DLD1 (cell line): ENCODE results near the gene PPP1R12A.

Source experiments
- in situ Hi-C: cut with HindIII; loops from 2 replicates; pipeline ENCODE4 v1.10.0; 2017; ENCODE audit warnings: low sequenced_read_pairs

PPP1R12A gene

GRCh38 chr12:79936670-79937069 is 1.8 kb upstream of the PPP1R12A start:
- in situ Hi-C loops = no loop called here

- in situ Hi-C loops = no loop called here
These were observed 888 bp upstream of the PPP1R12A start for GRCh38 chr12:79935624-79936345.

- in situ Hi-C loops = no loop called here
These were observed 446 bp downstream of the PPP1R12A start for GRCh38 chr12:79934281-79935020.

- in situ Hi-C loops = no loop called here
These were observed 1.2 kb downstream of the PPP1R12A start for GRCh38 chr12:79933532-79934264.

- in situ Hi-C loops = no loop called here
These were observed 1.9 kb downstream of the PPP1R12A start for GRCh38 chr12:79933043-79933442.

GRCh38 chr12:79932357-79932756 is 2.5 kb downstream of the PPP1R12A start:
- in situ Hi-C loops = no loop called here

- in situ Hi-C loops = no loop called here
These were observed 5.8 kb downstream of the PPP1R12A start for GRCh38 chr12:79929065-79929464.

- in situ Hi-C loops = no loop called here
These were observed 7.0 kb downstream of the PPP1R12A start for GRCh38 chr12:79927772-79928474.

- in situ Hi-C loops = no loop called here
These were observed 7.9 kb downstream of the PPP1R12A start for GRCh38 chr12:79926951-79927350.

GRCh38 chr12:79925492-79925891 is 9.4 kb downstream of the PPP1R12A start:
- in situ Hi-C loops = no loop called here

GRCh38 chr12:79921786-79922185 is 13.1 kb downstream of the PPP1R12A start:
- in situ Hi-C loops = no loop called here

- in situ Hi-C loops = no loop called here
These were observed 14.3 kb downstream of the PPP1R12A start for GRCh38 chr12:79920421-79921238.

- in situ Hi-C loops = no loop called here
These were observed 15.1 kb downstream of the PPP1R12A start for GRCh38 chr12:79919762-79920161.

GRCh38 chr12:79916826-79917225 is 18.1 kb downstream of the PPP1R12A start:
- in situ Hi-C loops = no loop called here

GRCh38 chr12:79911889-79912656 is 22.8 kb downstream of the PPP1R12A start:
- in situ Hi-C loops = no loop called here

- in situ Hi-C loops = no loop called here
These were observed 26.5 kb downstream of the PPP1R12A start for GRCh38 chr12:79908366-79908765.

- in situ Hi-C loops = no loop called here
These were observed 33.4 kb downstream of the PPP1R12A start for GRCh38 chr12:79901506-79901905.

- in situ Hi-C loops = no loop called here
These were observed 33.9 kb downstream of the PPP1R12A start for GRCh38 chr12:79900951-79901350.

GRCh38 chr12:79900199-79900598 is 34.7 kb downstream of the PPP1R12A start:
- in situ Hi-C loops = no loop called here
